GM23338 (cell line): ENCODE results near the gene BYSL.

Experiments used
- CREB1 ChIP-seq: fragments of 250-450 bp; sonication (Bioruptor Pico); IDR thresholded peaks from 2 replicates; pipeline ENCODE4 v1.5.0; 2020; ENCODE audit warnings: low read depth, mild to moderate bottlenecking, moderate library complexity
- EZH2 ChIP-seq: fragments of 200-600 bp; sonication (generic); IDR thresholded peaks from one replicate; pipeline ENCODE4 v1.8.0; 2017; ENCODE audit warnings: antibody characterized with exemption, mild to moderate bottlenecking, low read depth; ENCODE audit not compliant: unreplicated experiment
- EZH2phosphoT487 ChIP-seq: fragments of 200-600 bp; sonication (generic); IDR thresholded peaks from one replicate; pipeline ENCODE4 v1.8.1; 2018; ENCODE audit warnings: antibody characterized with exemption; ENCODE audit not compliant: unreplicated experiment
- JUNB ChIP-seq: IDR thresholded peaks from one replicate; pipeline ENCODE4 v1.6.1; 2016; ENCODE audit warnings: antibody characterized with exemption; ENCODE audit not compliant: unreplicated experiment
- NANOG ChIP-seq: IDR thresholded peaks from 2 replicates; pipeline ENCODE4 v1.6.1; 2016; ENCODE audit warnings: antibody characterized with exemption, borderline replicate concordance
- POLR2AphosphoS5 ChIP-seq: IDR thresholded peaks from 2 replicates; pipeline ENCODE4 v1.6.1; 2016; ENCODE audit warnings: antibody characterized with exemption, low read depth
- STAT1 ChIP-seq: IDR thresholded peaks from one replicate; pipeline ENCODE4 v1.6.1; 2016; ENCODE audit warnings: antibody characterized with exemption; ENCODE audit not compliant: unreplicated experiment
- ZNF114 ChIP-seq: fragments of 250-450 bp; sonication (Bioruptor Pico); IDR thresholded peaks from 2 replicates; pipeline ENCODE4 v1.5.0; 2020; ENCODE audit warnings: mild to moderate bottlenecking, moderate library complexity
- TF ChIP-seq, protein P1 (sequence below), 2 experiments: fragments of 200-600 bp in 1 of 2; sonication (generic) in 1 of 2; conservative IDR thresholded peaks; 2 replicates each; pipeline versions ENCODE4 v1.5.1 to v1.6.1; 2016 to 2017; ENCODE audit warnings: antibody characterized with exemption in 2 of 2, low read depth in 2 of 2, mild to moderate bottlenecking in 2 of 2, moderate library complexity in 1 of 2
- TF ChIP-seq, protein P2 (sequence below): IDR thresholded peaks from one replicate; pipeline ENCODE4 v1.6.1; 2018; ENCODE audit warnings: antibody characterized with exemption; ENCODE audit not compliant: unreplicated experiment
- TF ChIP-seq, protein P3 (sequence below): fragments of 250-450 bp; sonication (Bioruptor Pico); IDR thresholded peaks from 2 replicates; pipeline ENCODE4 v1.5.0; 2020; ENCODE audit warnings: mild to moderate bottlenecking, moderate library complexity
- TF ChIP-seq, protein P4 (sequence below): IDR thresholded peaks from 2 replicates; pipeline ENCODE4 v1.6.1; 2016; ENCODE audit warnings: antibody characterized with exemption

DNA sequence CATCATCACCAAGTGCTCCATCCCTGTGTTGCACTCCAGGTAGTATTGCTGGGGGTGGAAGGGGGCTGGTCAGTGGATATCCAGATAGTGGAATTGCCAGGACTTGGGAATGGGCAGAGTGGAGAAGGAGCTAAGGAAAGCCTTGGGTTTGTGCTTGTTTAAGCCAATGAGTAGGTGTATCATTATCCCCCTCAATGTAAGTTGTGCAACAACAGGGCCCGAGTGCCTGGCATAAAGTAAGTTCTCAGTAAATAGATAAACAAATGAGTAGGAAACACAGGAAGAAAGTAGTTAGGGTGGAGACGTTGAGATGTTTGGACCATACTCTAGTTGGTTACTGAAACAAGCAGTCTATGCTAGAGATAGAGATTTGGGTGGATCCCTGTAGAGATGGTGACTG is 10.5 kb downstream of the BYSL start:
- TF ChIP-seq, protein P1, sequence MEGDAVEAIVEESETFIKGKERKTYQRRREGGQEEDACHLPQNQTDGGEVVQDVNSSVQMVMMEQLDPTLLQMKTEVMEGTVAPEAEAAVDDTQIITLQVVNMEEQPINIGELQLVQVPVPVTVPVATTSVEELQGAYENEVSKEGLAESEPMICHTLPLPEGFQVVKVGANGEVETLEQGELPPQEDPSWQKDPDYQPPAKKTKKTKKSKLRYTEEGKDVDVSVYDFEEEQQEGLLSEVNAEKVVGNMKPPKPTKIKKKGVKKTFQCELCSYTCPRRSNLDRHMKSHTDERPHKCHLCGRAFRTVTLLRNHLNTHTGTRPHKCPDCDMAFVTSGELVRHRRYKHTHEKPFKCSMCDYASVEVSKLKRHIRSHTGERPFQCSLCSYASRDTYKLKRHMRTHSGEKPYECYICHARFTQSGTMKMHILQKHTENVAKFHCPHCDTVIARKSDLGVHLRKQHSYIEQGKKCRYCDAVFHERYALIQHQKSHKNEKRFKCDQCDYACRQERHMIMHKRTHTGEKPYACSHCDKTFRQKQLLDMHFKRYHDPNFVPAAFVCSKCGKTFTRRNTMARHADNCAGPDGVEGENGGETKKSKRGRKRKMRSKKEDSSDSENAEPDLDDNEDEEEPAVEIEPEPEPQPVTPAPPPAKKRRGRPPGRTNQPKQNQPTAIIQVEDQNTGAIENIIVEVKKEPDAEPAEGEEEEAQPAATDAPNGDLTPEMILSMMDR (conservative IDR thresholded peaks at IDR 0.05; ENCODE audit: low read depth in 2 of 2): no peak
- TF ChIP-seq, protein P2, sequence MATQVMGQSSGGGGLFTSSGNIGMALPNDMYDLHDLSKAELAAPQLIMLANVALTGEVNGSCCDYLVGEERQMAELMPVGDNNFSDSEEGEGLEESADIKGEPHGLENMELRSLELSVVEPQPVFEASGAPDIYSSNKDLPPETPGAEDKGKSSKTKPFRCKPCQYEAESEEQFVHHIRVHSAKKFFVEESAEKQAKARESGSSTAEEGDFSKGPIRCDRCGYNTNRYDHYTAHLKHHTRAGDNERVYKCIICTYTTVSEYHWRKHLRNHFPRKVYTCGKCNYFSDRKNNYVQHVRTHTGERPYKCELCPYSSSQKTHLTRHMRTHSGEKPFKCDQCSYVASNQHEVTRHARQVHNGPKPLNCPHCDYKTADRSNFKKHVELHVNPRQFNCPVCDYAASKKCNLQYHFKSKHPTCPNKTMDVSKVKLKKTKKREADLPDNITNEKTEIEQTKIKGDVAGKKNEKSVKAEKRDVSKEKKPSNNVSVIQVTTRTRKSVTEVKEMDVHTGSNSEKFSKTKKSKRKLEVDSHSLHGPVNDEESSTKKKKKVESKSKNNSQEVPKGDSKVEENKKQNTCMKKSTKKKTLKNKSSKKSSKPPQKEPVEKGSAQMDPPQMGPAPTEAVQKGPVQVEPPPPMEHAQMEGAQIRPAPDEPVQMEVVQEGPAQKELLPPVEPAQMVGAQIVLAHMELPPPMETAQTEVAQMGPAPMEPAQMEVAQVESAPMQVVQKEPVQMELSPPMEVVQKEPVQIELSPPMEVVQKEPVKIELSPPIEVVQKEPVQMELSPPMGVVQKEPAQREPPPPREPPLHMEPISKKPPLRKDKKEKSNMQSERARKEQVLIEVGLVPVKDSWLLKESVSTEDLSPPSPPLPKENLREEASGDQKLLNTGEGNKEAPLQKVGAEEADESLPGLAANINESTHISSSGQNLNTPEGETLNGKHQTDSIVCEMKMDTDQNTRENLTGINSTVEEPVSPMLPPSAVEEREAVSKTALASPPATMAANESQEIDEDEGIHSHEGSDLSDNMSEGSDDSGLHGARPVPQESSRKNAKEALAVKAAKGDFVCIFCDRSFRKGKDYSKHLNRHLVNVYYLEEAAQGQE: no peak
- no peak for TF ChIP-seq EZH2phosphoT487
- TF ChIP-seq NANOG: no peak
- no peak for TF ChIP-seq POLR2AphosphoS5
- no peak for TF ChIP-seq EZH2
- no peak for TF ChIP-seq ZNF114 (CRISPR knock-in tag)
- TF ChIP-seq STAT1: no peak
- TF ChIP-seq JUNB: no peak
- TF ChIP-seq, protein P3, sequence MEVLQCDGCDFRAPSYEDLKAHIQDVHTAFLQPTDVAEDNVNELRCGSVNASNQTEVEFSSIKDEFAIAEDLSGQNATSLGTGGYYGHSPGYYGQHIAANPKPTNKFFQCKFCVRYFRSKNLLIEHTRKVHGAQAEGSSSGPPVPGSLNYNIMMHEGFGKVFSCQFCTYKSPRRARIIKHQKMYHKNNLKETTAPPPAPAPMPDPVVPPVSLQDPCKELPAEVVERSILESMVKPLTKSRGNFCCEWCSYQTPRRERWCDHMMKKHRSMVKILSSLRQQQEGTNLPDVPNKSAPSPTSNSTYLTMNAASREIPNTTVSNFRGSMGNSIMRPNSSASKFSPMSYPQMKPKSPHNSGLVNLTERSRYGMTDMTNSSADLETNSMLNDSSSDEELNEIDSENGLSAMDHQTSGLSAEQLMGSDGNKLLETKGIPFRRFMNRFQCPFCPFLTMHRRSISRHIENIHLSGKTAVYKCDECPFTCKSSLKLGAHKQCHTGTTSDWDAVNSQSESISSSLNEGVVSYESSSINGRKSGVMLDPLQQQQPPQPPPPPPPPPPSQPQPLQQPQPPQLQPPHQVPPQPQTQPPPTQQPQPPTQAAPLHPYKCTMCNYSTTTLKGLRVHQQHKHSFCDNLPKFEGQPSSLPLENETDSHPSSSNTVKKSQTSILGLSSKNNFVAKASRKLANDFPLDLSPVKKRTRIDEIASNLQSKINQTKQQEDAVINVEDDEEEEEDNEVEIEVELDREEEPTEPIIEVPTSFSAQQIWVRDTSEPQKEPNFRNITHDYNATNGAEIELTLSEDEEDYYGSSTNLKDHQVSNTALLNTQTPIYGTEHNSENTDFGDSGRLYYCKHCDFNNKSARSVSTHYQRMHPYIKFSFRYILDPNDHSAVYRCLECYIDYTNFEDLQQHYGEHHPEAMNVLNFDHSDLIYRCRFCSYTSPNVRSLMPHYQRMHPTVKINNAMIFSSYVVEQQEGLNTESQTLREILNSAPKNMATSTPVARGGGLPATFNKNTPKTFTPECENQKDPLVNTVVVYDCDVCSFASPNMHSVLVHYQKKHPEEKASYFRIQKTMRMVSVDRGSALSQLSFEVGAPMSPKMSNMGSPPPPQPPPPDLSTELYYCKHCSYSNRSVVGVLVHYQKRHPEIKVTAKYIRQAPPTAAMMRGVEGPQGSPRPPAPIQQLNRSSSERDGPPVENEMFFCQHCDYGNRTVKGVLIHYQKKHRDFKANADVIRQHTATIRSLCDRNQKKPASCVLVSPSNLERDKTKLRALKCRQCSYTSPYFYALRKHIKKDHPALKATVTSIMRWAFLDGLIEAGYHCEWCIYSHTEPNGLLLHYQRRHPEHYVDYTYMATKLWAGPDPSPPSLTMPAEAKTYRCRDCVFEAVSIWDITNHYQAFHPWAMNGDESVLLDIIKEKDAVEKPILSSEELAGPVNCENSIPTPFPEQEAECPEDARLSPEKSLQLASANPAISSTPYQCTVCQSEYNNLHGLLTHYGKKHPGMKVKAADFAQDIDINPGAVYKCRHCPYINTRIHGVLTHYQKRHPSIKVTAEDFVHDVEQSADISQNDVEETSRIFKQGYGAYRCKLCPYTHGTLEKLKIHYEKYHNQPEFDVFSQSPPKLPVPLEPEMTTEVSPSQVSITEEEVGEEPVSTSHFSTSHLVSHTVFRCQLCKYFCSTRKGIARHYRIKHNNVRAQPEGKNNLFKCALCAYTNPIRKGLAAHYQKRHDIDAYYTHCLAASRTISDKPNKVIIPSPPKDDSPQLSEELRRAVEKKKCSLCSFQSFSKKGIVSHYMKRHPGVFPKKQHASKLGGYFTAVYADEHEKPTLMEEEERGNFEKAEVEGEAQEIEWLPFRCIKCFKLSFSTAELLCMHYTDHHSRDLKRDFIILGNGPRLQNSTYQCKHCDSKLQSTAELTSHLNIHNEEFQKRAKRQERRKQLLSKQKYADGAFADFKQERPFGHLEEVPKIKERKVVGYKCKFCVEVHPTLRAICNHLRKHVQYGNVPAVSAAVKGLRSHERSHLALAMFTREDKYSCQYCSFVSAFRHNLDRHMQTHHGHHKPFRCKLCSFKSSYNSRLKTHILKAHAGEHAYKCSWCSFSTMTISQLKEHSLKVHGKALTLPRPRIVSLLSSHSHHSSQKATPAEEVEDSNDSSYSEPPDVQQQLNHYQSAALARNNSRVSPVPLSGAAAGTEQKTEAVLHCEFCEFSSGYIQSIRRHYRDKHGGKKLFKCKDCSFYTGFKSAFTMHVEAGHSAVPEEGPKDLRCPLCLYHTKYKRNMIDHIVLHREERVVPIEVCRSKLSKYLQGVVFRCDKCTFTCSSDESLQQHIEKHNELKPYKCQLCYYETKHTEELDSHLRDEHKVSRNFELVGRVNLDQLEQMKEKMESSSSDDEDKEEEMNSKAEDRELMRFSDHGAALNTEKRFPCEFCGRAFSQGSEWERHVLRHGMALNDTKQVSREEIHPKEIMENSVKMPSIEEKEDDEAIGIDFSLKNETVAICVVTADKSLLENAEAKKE (CRISPR knock-in tag): no peak
- no peak for TF ChIP-seq CREB1 (CRISPR knock-in tag)
- TF ChIP-seq, protein P4, sequence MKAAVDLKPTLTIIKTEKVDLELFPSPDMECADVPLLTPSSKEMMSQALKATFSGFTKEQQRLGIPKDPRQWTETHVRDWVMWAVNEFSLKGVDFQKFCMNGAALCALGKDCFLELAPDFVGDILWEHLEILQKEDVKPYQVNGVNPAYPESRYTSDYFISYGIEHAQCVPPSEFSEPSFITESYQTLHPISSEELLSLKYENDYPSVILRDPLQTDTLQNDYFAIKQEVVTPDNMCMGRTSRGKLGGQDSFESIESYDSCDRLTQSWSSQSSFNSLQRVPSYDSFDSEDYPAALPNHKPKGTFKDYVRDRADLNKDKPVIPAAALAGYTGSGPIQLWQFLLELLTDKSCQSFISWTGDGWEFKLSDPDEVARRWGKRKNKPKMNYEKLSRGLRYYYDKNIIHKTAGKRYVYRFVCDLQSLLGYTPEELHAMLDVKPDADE: no peak
